Measurements from ENCODE around the gene LIME1. TPM values are rescaled to one million over a fixed set of nuclear protein-coding genes. Genes with fewer than 3 reads are reported as not detected.
A peak's percentile ranks its signal among the peaks of the same experiment; 100 is the strongest.

Gene LIME1
- polyA plus RNA-seq, 3 donors = 0.39 to 8.8 (median 0.62) TPM

DNA sequence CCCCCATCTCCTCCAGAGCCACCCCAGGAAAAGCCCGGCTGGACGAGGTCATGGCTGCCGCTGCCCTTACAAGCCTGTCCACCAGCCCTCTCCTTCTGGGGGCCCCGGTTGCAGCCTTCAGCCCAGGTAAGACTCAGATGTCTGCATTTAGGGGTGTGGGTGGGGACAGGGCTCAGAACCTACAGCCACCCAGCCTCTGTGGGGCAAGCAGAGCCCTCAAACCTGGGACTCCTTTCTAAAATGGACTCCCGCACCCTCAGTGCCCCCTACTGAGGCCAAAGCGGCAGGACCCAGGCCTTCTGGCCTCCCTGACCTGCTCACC is 4.9 kb downstream of the LIME1 start:
- no peak for TF ChIP-seq CTCF (IDR thresholded peaks at IDR 0.05)
- Mint-ChIP-seq H3K4me1 (peaks cover 16% of the 10 kb centered on the region), H3K27ac (no peak overlapping the region), H3K36me3 (peaks cover 3 to 8% of the 10 kb centered on the region in 2 donors), H3K9me3 (peaks cover 0 to 4% (median 0%) of the 10 kb centered on the region in 7 donors), H3K27me3 (ENCODE audit: low read depth in 3 of 3) (peaks cover 12 to 26% (median 19%) of the 10 kb centered on the region in 3 donors), H3K4me3 (peak overlapping the region in 1 of 2 donors; percentile 46)
- Histone ChIP-seq H3K9ac (ENCODE audit: insufficient read depth, low read length, poor library complexity, severe bottlenecking) (peak overlapping the region; percentile 61), H3K27me3 (ENCODE audit: control insufficient read depth in 2 of 2, insufficient read depth in 2 of 2, low read length in 2 of 2) (peaks cover 8 to 21% of the 10 kb centered on the region in 2 donors), H3K4me1 (ENCODE audit: control insufficient read depth in 1 of 2, insufficient read depth in 2 of 2, low read length in 2 of 2) (peaks cover 35 to 46% of the 10 kb centered on the region in 2 donors), H3K9me3 (replicated peaks in 1 of 2; ENCODE audit: control insufficient read depth in 1 of 2, insufficient read depth in 1 of 2, low read length in 2 of 2) (no peaks in the 10 kb centered on the region), H3K27ac (ENCODE audit: low read depth in 1 of 2, low read length in 2 of 2) (no peak overlapping the region), H2AFZ (ENCODE audit: insufficient read depth, low read depth, low read length, poor library complexity, severe bottlenecking) (peak overlapping the region; percentile 78), H3K4me3 (replicated peaks in 1 of 3; ENCODE audit: low read depth in 2 of 3, low read length in 3 of 3) (peak overlapping the region in 1 of 3 experiments; percentile 83), H3K79me2 (ENCODE audit: insufficient read depth, low read length) (peaks cover 7% of the 10 kb centered on the region), H4K20me1 (ENCODE audit: insufficient read depth, low read length) (peaks cover 31% of the 10 kb centered on the region), H3K4me2 (replicated peaks; ENCODE audit: extremely low read depth, low read length, poor library complexity, severe bottlenecking) (peak overlapping the region; percentile 93), H3K36me3 (replicated peaks in 1 of 2; ENCODE audit: control insufficient read depth in 1 of 2, insufficient read depth in 2 of 2, low read length in 2 of 2) (peaks cover 0 to 9% of the 10 kb centered on the region in 2 donors)
- no peak for DNase-seq
- WGBS (ENCODE audit: insufficient coverage) = 100% methylated on average over 2 of the region's 6 CpGs
- intact Hi-C loops (cut with micrococcal nuclease) = loop anchor here in 1 of 2 donors (2.0 to 5.0 kb wide), 3 partner anchors 33 to 121 kb away; partner anchors contain the start of genes ABHD16B, RTEL1 and ZGPAT

DNA sequence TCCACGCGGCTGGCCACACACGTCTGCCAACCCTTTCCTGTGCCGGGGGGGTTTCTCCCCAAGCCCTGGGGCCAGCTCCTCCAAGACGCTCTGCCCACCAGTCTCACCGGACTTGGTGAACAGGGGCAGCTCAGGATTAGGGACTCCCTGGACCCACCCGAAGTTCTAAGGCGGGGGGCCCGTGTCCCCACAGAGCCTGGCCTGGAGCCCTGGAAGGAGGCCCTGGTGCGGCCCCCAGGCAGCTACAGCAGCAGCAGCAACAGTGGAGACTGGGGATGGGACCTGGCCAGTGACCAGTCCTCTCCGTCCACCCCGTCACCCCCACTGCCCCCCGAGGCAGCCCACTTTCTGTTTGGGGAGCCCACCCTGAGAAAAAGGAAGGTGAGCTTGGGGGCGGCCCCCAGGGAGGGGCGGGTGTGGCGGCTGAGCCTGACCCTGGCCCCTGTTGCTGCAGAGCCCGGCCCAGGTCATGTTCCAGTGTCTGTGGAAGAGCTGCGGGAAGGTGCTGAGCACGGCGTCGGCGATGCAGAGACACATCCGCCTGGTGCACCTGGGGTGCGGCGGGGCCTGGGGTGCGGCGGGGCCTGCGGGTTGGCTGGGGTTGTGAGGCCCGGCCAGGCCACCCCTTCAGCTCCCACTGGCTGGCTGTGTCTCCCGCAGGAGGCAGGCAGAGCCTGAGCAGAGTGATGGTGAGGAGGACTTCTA is 5.4 kb downstream of the LIME1 start:
- Histone ChIP-seq H3K27ac (ENCODE audit: low read depth in 1 of 2, low read length in 2 of 2) (no peak overlapping the region), H3K9me3 (replicated peaks in 1 of 2; ENCODE audit: control insufficient read depth in 1 of 2, insufficient read depth in 1 of 2, low read length in 2 of 2) (no peaks in the 10 kb centered on the region), H3K79me2 (ENCODE audit: insufficient read depth, low read length) (peaks cover 7% of the 10 kb centered on the region), H3K4me3 (replicated peaks in 1 of 3; ENCODE audit: low read depth in 2 of 3, low read length in 3 of 3) (peak overlapping the region in 1 of 3 experiments; percentile 83), H4K20me1 (ENCODE audit: insufficient read depth, low read length) (peaks cover 26% of the 10 kb centered on the region), H3K4me2 (replicated peaks; ENCODE audit: extremely low read depth, low read length, poor library complexity, severe bottlenecking) (no peak overlapping the region), H3K36me3 (replicated peaks in 1 of 2; ENCODE audit: control insufficient read depth in 1 of 2, insufficient read depth in 2 of 2, low read length in 2 of 2) (peaks cover 0 to 9% of the 10 kb centered on the region in 2 donors), H3K9ac (ENCODE audit: insufficient read depth, low read length, poor library complexity, severe bottlenecking) (no peak overlapping the region), H2AFZ (ENCODE audit: insufficient read depth, low read depth, low read length, poor library complexity, severe bottlenecking) (no peak overlapping the region), H3K27me3 (ENCODE audit: control insufficient read depth in 2 of 2, insufficient read depth in 2 of 2, low read length in 2 of 2) (peaks cover 7 to 16% of the 10 kb centered on the region in 2 donors), H3K4me1 (ENCODE audit: control insufficient read depth in 1 of 2, insufficient read depth in 2 of 2, low read length in 2 of 2) (peaks cover 33 to 41% of the 10 kb centered on the region in 2 donors)
- DNase-seq = no peak
- whole genome bisulfite sequencing (ENCODE audit: insufficient coverage) = 94% methylated on average over 27 of the region's 30 CpGs
- peaks cover 7 to 21% (median 14%) of the 10 kb centered on the region in 3 donors for H3K27me3 Mint-ChIP-seq (ENCODE audit: low read depth in 3 of 3)
- H3K4me1 Mint-ChIP-seq = peaks cover 11% of the 10 kb centered on the region
- H3K27ac Mint-ChIP-seq = no peak overlapping the region
- H3K4me3 Mint-ChIP-seq = no peak overlapping the region
- intact Hi-C loops (cut with micrococcal nuclease) = loop anchor here in 1 of 2 donors (2.0 to 5.0 kb wide), 3 partner anchors 33 to 120 kb away; partner anchors contain the start of genes ABHD16B, RTEL1 and ZGPAT
- no peak for TF ChIP-seq CTCF (IDR thresholded peaks at IDR 0.05)
- peaks cover 0 to 3% (median 0%) of the 10 kb centered on the region in 7 donors for H3K9me3 Mint-ChIP-seq
- H3K36me3 Mint-ChIP-seq = peaks cover 2 to 8% of the 10 kb centered on the region in 2 donors
